GM18507 (cell line): ENCODE data around the gene GPX1.
"Not testable (repeated sequence)": the region's sequence is repeated elsewhere in the genome, so short reads cannot be mapped to it uniquely, and the experiment has no call there.

Source experiments
- DNase-seq: peaks from one replicate; pipeline ENCODE4 v3.0.0; 2011; ENCODE audit warnings: low read depth; ENCODE audit not compliant: insufficient read length; ENCODE audit errors: extremely low spot score
- FAIRE-seq: peaks from 2 replicates; lab custom pipeline; 2011; peaks lifted over from hg19 to GRCh38; lab: Jason Lieb, UNC

GPX1 gene

GRCh38 chr3:49359623-49360022, 1.5 kb upstream of the GPX1 start:
- no peak for FAIRE-seq
- no peak for DNase-seq

GRCh38 chr3:49358884-49359225, 702 bp upstream of the GPX1 start:
- no peak for FAIRE-seq
- DNase-seq: no peak

GRCh38 chr3:49357443-49358216, 523 bp downstream of the GPX1 start:
- not testable (repeated sequence) for DNase-seq
- FAIRE-seq: peak; percentile 51

GRCh38 chr3:49357095-49357442, 1.1 kb downstream of the GPX1 start:
- FAIRE-seq, DNase-seq: not testable (repeated sequence)

- FAIRE-seq (no peak), DNase-seq (no peak)
Observed at GRCh38 chr3:49352890-49353421, 5.2 kb downstream of the GPX1 start.

- no peak for DNase-seq
- no peak for FAIRE-seq
Observed at GRCh38 chr3:49352281-49352680, 5.9 kb downstream of the GPX1 start.

GRCh38 chr3:49351521-49352011, 6.6 kb downstream of the GPX1 start:
- peak; percentile 29 for FAIRE-seq

GRCh38 chr3:49349348-49350114, 8.6 kb downstream of the GPX1 start:
- DNase-seq (no peak), FAIRE-seq (no peak)

More at GRCh38 chr3:49351521-49352011, 6.6 kb downstream of the GPX1 start:
- DNase-seq: no peak

- DNase-seq, FAIRE-seq: not testable (repeated sequence)
Observed at GRCh38 chr3:49348361-49348760, 9.8 kb downstream of the GPX1 start.

- DNase-seq (no peak), FAIRE-seq (no peak)
Observed at GRCh38 chr3:49346797-49347251, 11.3 kb downstream of the GPX1 start.

- DNase-seq (no peak), FAIRE-seq (peak; percentile 74)
Observed at GRCh38 chr3:49343163-49343562, 15.0 kb downstream of the GPX1 start.

GRCh38 chr3:49341996-49342395, 16.2 kb downstream of the GPX1 start:
- DNase-seq (no peak), FAIRE-seq (no peak)

GRCh38 chr3:49339941-49340800, 18.0 kb downstream of the GPX1 start, which contains the start of gene USP4:
USP4 (minus strand) TSS chr3:49340053; CDS start chr3:49340024, 29 bp downstream.
- FAIRE-seq (peak; percentile 97), DNase-seq (peak; percentile 79)

- no peak for DNase-seq
- FAIRE-seq: no peak
Observed at GRCh38 chr3:49339581-49339940, 18.6 kb downstream of the GPX1 start.

GRCh38 chr3:49333916-49334633, 24.1 kb downstream of the GPX1 start:
- DNase-seq: no peak
- FAIRE-seq: no peak

GRCh38 chr3:49333091-49333490, 25.1 kb downstream of the GPX1 start:
- no peak for FAIRE-seq
- DNase-seq: no peak

GRCh38 chr3:49329186-49329585, 29.0 kb downstream of the GPX1 start:
- peak; percentile 35 for FAIRE-seq
- DNase-seq: no peak

- FAIRE-seq: not testable (repeated sequence)
Observed at GRCh38 chr3:49328350-49328749, 29.8 kb downstream of the GPX1 start.

GRCh38 chr3:49327485-49327884, 30.7 kb downstream of the GPX1 start:
- DNase-seq (no peak), FAIRE-seq (no peak)

More at GRCh38 chr3:49328350-49328749, 29.8 kb downstream of the GPX1 start:
- DNase-seq: not testable (repeated sequence)
